ENCODE data around the gene ZNF329.

Gene ZNF329

GRCh38 chr19:58088521-58089052 lies 62.0 kb downstream of the ZNF329 start:
- DNase-seq (ENCODE audit: low read depth), result no peak
- no peak overlapping the region for H3K4me3 ChIP-seq (ENCODE audit: control insufficient read depth, low read depth, low read length)
- TF ChIP-seq CTCF (conservative IDR thresholded peaks at IDR 0.05; ENCODE audit: control insufficient read depth, insufficient read depth, low read depth, low read length), result no peak

GRCh38 chr19:58086825-58087710 lies 63.5 kb downstream of the ZNF329 start:
- no peak overlapping the region for H3K4me3 ChIP-seq (ENCODE audit: control insufficient read depth, low read depth, low read length)
- DNase-seq (ENCODE audit: low read depth), result no peak
- no peak for TF ChIP-seq CTCF (conservative IDR thresholded peaks at IDR 0.05; ENCODE audit: control insufficient read depth, insufficient read depth, low read depth, low read length)

- TF ChIP-seq CTCF (conservative IDR thresholded peaks at IDR 0.05; ENCODE audit: control insufficient read depth, insufficient read depth, low read depth, low read length), result no peak
- no peak overlapping the region for H3K4me3 ChIP-seq (ENCODE audit: control insufficient read depth, low read depth, low read length)
- DNase-seq (ENCODE audit: low read depth), result no peak
Measured at GRCh38 chr19:58085348-58085875, 65.2 kb downstream of the ZNF329 start.

- no peak for TF ChIP-seq CTCF (conservative IDR thresholded peaks at IDR 0.05; ENCODE audit: control insufficient read depth, insufficient read depth, low read depth, low read length)
- DNase-seq (ENCODE audit: low read depth), result no peak
- H3K4me3 ChIP-seq (ENCODE audit: control insufficient read depth, low read depth, low read length), result no peak overlapping the region
Measured at GRCh38 chr19:58084596-58085347, 65.8 kb downstream of the ZNF329 start.

- no peak for TF ChIP-seq CTCF (conservative IDR thresholded peaks at IDR 0.05; ENCODE audit: control insufficient read depth, insufficient read depth, low read depth, low read length)
- DNase-seq (ENCODE audit: low read depth), result no peak
- H3K4me3 ChIP-seq (ENCODE audit: control insufficient read depth, low read depth, low read length), result no peak overlapping the region
Measured at GRCh38 chr19:58083021-58083420, 67.6 kb downstream of the ZNF329 start.

- no peak for TF ChIP-seq CTCF (conservative IDR thresholded peaks at IDR 0.05; ENCODE audit: control insufficient read depth, insufficient read depth, low read depth, low read length)
- H3K4me3 ChIP-seq (ENCODE audit: control insufficient read depth, low read depth, low read length), result no peak overlapping the region
Measured at GRCh38 chr19:58079792-58080191, 70.8 kb downstream of the ZNF329 start.

More at GRCh38 chr19:58079792-58080191, 70.8 kb downstream of the ZNF329 start:
- no peak for DNase-seq (ENCODE audit: low read depth)

All from fibroblast of mammary gland (primary cell).